Activated CD4-positive, alpha-beta T cell treated with anti-CD3 and anti-CD28 coated beads, Interleukin-2, Interleukin-6, amounts not matched to agents 100 ng/mL and 50 ng/mL, durations not matched to agents 16 hours and 8 hours (primary cell): ENCODE measurements around the gene OPRM1.
"Not testable (repeated sequence)": the region's sequence is repeated elsewhere in the genome, so short reads cannot be mapped to it uniquely, and the experiment has no call there.

Experiments
- DNase-seq: peaks from one replicate; pipeline ENCODE4 v3.0.0-alpha.2; 2020

Gene OPRM1

GRCh38 chr6:154039231-154039842, at the start of gene OPRM1:
OPRM1 (plus strand) TSS chr6:154039240; CDS start chr6:154039545, 305 bp downstream.
- peak; percentile 30 for DNase-seq

- DNase-seq, result no peak
These were observed 49.1 kb upstream of the OPRM1 start for GRCh38 chr6:153989989-153990388.

- DNase-seq, result no peak
These were observed 45.0 kb upstream of the OPRM1 start for GRCh38 chr6:153994004-153994403.

GRCh38 chr6:153994811-153995210, 44.2 kb upstream of the OPRM1 start:
- DNase-seq, result no peak

GRCh38 chr6:153997221-153997620, 41.8 kb upstream of the OPRM1 start:
- no peak for DNase-seq

GRCh38 chr6:154001494-154002285, 37.4 kb upstream of the OPRM1 start:
- DNase-seq, result no peak

GRCh38 chr6:154002894-154003293, 36.1 kb upstream of the OPRM1 start:
- DNase-seq, result no peak

- no peak for DNase-seq
These were observed 28.7 kb upstream of the OPRM1 start for GRCh38 chr6:154010371-154010770.

GRCh38 chr6:154012852-154013251, 26.2 kb upstream of the OPRM1 start:
- DNase-seq, result no peak

- DNase-seq, result no peak
These were observed 21.3 kb upstream of the OPRM1 start for GRCh38 chr6:154017786-154018185.

- no peak for DNase-seq
These were observed 8.4 kb upstream of the OPRM1 start for GRCh38 chr6:154030646-154031045.

GRCh38 chr6:154041001-154041400, 2.0 kb downstream of the OPRM1 start:
- no peak for DNase-seq

GRCh38 chr6:154053141-154053540, 14.1 kb downstream of the OPRM1 start:
- DNase-seq, result no peak

GRCh38 chr6:154056536-154056935, 17.5 kb downstream of the OPRM1 start:
- DNase-seq, result no peak

GRCh38 chr6:154057098-154057497, 18.1 kb downstream of the OPRM1 start:
- DNase-seq, result no peak

GRCh38 chr6:154058963-154059680, 20.1 kb downstream of the OPRM1 start:
- no peak for DNase-seq

GRCh38 chr6:154060076-154060475, 21.0 kb downstream of the OPRM1 start:
- no peak for DNase-seq

GRCh38 chr6:154070041-154070440, 31.0 kb downstream of the OPRM1 start:
- DNase-seq, result no peak

GRCh38 chr6:154070657-154071056, 31.6 kb downstream of the OPRM1 start:
- DNase-seq, result no peak

GRCh38 chr6:154071236-154071635, 32.2 kb downstream of the OPRM1 start:
- no peak for DNase-seq

GRCh38 chr6:154071711-154072110, 32.7 kb downstream of the OPRM1 start:
- no peak for DNase-seq

GRCh38 chr6:154078596-154078995, 39.6 kb downstream of the OPRM1 start:
- DNase-seq, result not testable (repeated sequence)

GRCh38 chr6:154080461-154081189, 41.6 kb downstream of the OPRM1 start:
- DNase-seq, result no peak
